Calu3 (cell line): ENCODE results near the gene SYT12. TPM values are rescaled to one million over a fixed set of nuclear protein-coding genes. Genes with fewer than 3 reads are reported as not detected.

Experiments used
- BruUV-seq: library from RNA; stranded (reverse); fragments of 400-500 nt; replicated peaks from 2 replicates; lab custom pipeline; 2021; lab: Mats Ljungman, UMichigan
- CTCF ChIA-PET: fragments of 300-600 bp; sonication (Branson Sonifier 250); formaldehyde crosslinking; loops from one replicate; lab custom pipeline; 2022; ENCODE audit warnings: antibody characterized with exemption; lab: Charles Lee
- DNase-seq: peaks from one replicate; pipeline ENCODE4 v3.0.0; 2022
- H3K27ac Mint-ChIP-seq: one replicate; pipeline ENCODE4 v1.8.0; 2022; ENCODE audit warnings: mixed read lengths; ENCODE audit not compliant: unreplicated experiment
- H3K27me3 Mint-ChIP-seq: one replicate; pipeline ENCODE4 v1.8.0; 2022; ENCODE audit warnings: mixed read lengths; ENCODE audit not compliant: unreplicated experiment
- H3K36me3 Mint-ChIP-seq: one replicate; pipeline ENCODE4 v1.8.0; 2022; ENCODE audit warnings: mild to moderate bottlenecking, moderate library complexity, mixed read lengths; ENCODE audit not compliant: insufficient read depth, unreplicated experiment
- H3K4me1 Mint-ChIP-seq: one replicate; pipeline ENCODE4 v1.8.0; 2022; ENCODE audit warnings: mild to moderate bottlenecking, low read depth, mixed read lengths; ENCODE audit not compliant: unreplicated experiment
- H3K4me3 Mint-ChIP-seq: one replicate; pipeline ENCODE4 v1.8.0; 2022; ENCODE audit warnings: mild to moderate bottlenecking, low read depth, moderate library complexity, mixed read lengths; ENCODE audit not compliant: unreplicated experiment
- H3K9me3 Mint-ChIP-seq: one replicate; pipeline ENCODE4 v1.8.0; 2022; ENCODE audit warnings: low read depth, mixed read lengths; ENCODE audit not compliant: unreplicated experiment
- CTCF ChIP-seq: fragments of 200-600 bp; IDR thresholded peaks from one replicate; pipeline ENCODE4 v1.8.0; 2022; ENCODE audit warnings: antibody characterized with exemption; ENCODE audit not compliant: unreplicated experiment
- intact Hi-C: fragments of 100-400 bp; cut with micrococcal nuclease; formaldehyde crosslinking; loops from one replicate; pipeline ENCODE4 v1.10.0; 2022; ENCODE audit not compliant: unreplicated experiment
- total RNA-seq: library from RNA; stranded (reverse); gene quantifications from 2 replicates; pipeline ENCODE4 v1.2.3, GENCODE V29; 2022

The SYT12 gene
- total RNA-seq, 1 experiment from 2014 or later = 6.4 TPM

- Mint-ChIP-seq H3K27ac (no peak overlapping the region), H3K36me3 (peaks cover 5% of the 10 kb centered on the region), H3K4me3 (no peak overlapping the region), H3K4me1 (peaks cover 37% of the 10 kb centered on the region), H3K27me3 (no peaks in the 10 kb centered on the region), H3K9me3 (no peaks in the 10 kb centered on the region)
- BruUV-seq = no TSS peak
- DNase-seq = no peak
- intact Hi-C loops = no loop called here
- no peak for TF ChIP-seq CTCF
- CTCF ChIA-PET = no interaction called here
Measured at GRCh38 chr11:66975405-66976027, 47.4 kb upstream of the SYT12 start.

- Mint-ChIP-seq H3K9me3 (no peaks in the 10 kb centered on the region), H3K4me1 (peaks cover 31% of the 10 kb centered on the region), H3K4me3 (no peak overlapping the region), H3K27ac (no peak overlapping the region), H3K36me3 (no peaks in the 10 kb centered on the region), H3K27me3 (no peaks in the 10 kb centered on the region)
- DNase-seq = peak; percentile 58
- peak; percentile 80 for TF ChIP-seq CTCF
- BruUV-seq = no TSS peak
- CTCF ChIA-PET = no interaction called here
- intact Hi-C loops = no loop called here
Measured at GRCh38 chr11:66976028-66976467, 46.9 kb upstream of the SYT12 start.

DNA sequence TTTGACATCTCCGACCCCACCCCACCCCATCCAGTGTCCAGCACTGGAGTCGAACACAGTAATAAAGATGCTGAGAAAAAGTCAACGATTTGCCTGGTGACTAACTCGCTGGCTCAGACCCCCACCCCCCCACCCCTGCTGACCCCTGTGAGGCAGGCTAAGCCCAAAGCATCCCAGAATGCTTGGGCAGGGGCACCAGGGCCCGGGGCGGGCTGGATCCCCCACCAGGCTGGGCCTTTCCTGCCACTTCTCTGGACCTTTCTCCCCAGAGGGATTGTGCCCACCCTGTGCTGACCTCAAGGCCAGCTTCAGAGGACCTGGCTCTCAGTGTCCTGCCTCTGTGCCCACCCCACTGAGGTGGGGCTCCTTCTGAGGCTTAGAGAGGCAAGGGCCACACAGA, 46.0 kb upstream of the SYT12 start:
- Mint-ChIP-seq H3K27me3 (no peaks in the 10 kb centered on the region), H3K4me1 (peaks cover 25% of the 10 kb centered on the region), H3K9me3 (no peaks in the 10 kb centered on the region), H3K27ac (no peak overlapping the region), H3K36me3 (no peaks in the 10 kb centered on the region), H3K4me3 (no peak overlapping the region)
- no peak for TF ChIP-seq CTCF
- intact Hi-C loops = no loop called here
- CTCF ChIA-PET = interaction anchor here (1.1 kb wide), 1 partner anchor 85 kb away, joined by 3 read pairs; no protein-coding TSS in a partner anchor
- BruUV-seq = no TSS peak
- no peak for DNase-seq

GRCh38 chr11:66978229-66978628, 44.7 kb upstream of the SYT12 start:
- peaks cover 38% of the 10 kb centered on the region for H3K4me1 Mint-ChIP-seq
- H3K36me3 Mint-ChIP-seq = no peaks in the 10 kb centered on the region
- no peak overlapping the region for H3K4me3 Mint-ChIP-seq
- intact Hi-C loops = no loop called here
- no TSS peak for BruUV-seq
- no peaks in the 10 kb centered on the region for H3K27me3 Mint-ChIP-seq
- CTCF ChIA-PET = interaction anchor here (0.7 kb wide), 1 partner anchor 595 kb away, joined by 4 read pairs; no protein-coding TSS in a partner anchor
- H3K27ac Mint-ChIP-seq = no peak overlapping the region
- no peak for DNase-seq
- no peak for TF ChIP-seq CTCF
- no peaks in the 10 kb centered on the region for H3K9me3 Mint-ChIP-seq
